ENCODE results near the gene EDA2R.

GRCh38 chrX:66553973-66554372 is 84.9 kb downstream of the EDA2R start:
- TF ChIP-seq, protein P1, sequence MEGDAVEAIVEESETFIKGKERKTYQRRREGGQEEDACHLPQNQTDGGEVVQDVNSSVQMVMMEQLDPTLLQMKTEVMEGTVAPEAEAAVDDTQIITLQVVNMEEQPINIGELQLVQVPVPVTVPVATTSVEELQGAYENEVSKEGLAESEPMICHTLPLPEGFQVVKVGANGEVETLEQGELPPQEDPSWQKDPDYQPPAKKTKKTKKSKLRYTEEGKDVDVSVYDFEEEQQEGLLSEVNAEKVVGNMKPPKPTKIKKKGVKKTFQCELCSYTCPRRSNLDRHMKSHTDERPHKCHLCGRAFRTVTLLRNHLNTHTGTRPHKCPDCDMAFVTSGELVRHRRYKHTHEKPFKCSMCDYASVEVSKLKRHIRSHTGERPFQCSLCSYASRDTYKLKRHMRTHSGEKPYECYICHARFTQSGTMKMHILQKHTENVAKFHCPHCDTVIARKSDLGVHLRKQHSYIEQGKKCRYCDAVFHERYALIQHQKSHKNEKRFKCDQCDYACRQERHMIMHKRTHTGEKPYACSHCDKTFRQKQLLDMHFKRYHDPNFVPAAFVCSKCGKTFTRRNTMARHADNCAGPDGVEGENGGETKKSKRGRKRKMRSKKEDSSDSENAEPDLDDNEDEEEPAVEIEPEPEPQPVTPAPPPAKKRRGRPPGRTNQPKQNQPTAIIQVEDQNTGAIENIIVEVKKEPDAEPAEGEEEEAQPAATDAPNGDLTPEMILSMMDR (IDR thresholded peaks at IDR 0.05): no peak
- TF ChIP-seq POLR2A (IDR thresholded peaks at IDR 0.05): no peak

All from esophagus squamous epithelium (tissue), 4 donors.